ENCODE data around the gene MVB12B.
"Not testable (repeated sequence)": the region's sequence is repeated elsewhere in the genome, so short reads cannot be mapped to it uniquely, and the experiment has no call there.

Gene MVB12B

DNA sequence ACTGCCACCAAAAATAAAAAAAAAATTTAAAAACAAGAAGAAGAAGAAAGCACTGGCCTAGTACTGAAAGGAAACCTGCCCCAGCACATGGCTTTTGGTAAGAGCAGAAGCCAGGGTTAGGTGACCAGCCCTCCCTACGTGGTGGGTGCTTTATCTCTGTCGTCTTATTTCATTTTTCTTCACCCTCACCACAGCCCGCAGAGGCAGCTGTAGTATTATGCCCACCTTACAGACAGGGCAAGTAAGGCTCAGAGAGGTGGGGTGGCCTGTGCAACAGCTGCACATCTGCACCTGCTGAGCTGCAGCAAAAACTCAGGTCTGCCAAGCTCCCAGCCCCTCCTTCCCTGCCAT is 146.3 kb downstream of the MVB12B start:
- H3K27ac ChIP-seq = no peak overlapping the region
- TF ChIP-seq, protein P1, sequence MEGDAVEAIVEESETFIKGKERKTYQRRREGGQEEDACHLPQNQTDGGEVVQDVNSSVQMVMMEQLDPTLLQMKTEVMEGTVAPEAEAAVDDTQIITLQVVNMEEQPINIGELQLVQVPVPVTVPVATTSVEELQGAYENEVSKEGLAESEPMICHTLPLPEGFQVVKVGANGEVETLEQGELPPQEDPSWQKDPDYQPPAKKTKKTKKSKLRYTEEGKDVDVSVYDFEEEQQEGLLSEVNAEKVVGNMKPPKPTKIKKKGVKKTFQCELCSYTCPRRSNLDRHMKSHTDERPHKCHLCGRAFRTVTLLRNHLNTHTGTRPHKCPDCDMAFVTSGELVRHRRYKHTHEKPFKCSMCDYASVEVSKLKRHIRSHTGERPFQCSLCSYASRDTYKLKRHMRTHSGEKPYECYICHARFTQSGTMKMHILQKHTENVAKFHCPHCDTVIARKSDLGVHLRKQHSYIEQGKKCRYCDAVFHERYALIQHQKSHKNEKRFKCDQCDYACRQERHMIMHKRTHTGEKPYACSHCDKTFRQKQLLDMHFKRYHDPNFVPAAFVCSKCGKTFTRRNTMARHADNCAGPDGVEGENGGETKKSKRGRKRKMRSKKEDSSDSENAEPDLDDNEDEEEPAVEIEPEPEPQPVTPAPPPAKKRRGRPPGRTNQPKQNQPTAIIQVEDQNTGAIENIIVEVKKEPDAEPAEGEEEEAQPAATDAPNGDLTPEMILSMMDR (conservative IDR thresholded peaks at IDR 0.05) = no peak

DNA sequence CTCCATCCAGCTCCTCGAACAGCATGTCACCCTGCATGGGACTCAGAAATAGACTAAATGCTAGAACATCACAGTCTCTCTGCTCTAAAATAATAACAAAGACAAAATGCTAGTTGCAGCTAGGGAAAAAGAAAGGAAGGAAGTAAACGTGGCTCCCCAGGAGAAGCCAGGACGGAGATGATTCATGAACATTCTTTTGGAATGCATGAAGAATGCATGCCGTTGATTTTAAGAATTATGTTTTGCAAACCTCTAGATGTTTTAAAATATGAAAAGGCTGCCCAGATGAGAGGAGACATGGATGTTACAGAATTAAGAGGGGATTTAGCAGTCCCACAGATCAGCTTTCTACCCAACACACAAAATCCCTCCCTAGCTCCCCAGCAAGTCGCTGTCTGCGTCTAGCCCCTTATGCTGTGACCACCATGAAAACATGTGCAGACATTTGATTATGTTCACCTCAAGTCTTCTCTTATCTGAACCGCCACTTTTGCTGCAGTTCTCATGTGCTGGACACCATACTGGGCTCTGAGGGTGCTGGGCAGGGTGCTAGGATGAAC is 147.7 kb downstream of the MVB12B start:
- TF ChIP-seq, protein P1 (conservative IDR thresholded peaks at IDR 0.05) = no peak
- no peak overlapping the region for H3K27ac ChIP-seq

DNA sequence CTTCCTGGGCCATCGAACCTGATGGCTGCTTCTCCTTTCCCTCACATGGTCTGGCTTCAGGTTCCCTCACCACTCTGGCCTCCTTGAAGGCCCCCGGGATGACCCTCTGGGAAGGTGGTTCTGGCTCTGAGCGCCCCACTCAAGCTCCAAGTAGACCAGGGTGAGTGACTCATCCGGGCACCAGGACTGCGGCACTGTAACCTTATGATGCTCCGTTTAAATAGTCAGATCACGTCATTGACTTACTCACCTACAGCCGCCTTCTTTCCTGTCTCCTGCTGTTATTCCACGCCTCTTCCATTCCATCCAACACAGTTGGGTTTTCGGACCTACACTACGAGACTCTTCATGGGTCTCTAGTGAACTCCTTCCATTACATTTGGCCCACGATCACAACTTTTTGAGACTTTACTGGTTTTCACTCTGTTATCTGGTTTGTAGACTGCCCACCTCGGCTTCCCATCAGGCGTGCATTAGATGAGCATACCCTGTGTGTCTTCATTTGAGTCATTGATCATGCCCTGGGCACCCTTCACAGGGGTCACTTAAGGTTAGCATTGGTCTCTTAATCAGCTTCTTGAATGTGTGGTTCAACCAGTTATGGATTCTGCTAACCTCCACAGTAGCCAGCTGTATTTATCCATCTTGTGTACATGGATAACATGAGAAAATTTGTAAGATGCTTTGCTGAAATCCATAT is 148.3 kb downstream of the MVB12B start:
- H3K27ac ChIP-seq = no peak overlapping the region
- TF ChIP-seq, protein P1 (conservative IDR thresholded peaks at IDR 0.05) = no peak

DNA sequence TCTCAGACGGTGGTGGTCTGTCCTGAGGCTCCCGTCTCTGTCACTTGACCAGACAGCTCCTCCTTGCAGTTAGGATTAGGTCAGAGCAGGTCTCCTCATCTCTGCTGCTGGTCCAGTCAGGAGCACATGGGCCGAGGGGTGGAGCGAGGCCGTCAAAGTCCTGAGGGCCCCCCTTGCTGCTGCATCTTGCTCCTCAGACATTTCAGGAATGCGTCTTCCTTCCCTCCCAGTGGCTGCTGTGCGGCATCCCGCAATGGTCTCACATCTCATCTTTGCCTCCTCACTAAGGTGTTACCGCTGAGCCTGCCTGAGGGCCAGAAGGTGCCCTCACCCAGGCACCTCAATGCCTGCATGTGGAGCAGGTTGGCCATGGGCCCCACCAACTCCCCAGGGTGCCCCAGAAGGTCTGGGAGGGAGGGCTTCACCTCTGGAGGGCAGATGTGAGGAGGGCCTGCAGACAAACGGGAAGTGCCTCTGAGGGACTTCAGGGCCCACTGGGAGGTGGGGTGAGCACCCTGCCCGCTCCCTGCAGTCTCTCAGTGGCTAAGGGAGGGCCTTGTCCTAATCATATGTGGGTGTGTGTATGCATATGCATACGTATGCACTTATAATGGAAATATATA is 149.4 kb downstream of the MVB12B start:
- TF ChIP-seq, protein P1 (conservative IDR thresholded peaks at IDR 0.05) = no peak
- H3K27ac ChIP-seq = no peak overlapping the region

DNA sequence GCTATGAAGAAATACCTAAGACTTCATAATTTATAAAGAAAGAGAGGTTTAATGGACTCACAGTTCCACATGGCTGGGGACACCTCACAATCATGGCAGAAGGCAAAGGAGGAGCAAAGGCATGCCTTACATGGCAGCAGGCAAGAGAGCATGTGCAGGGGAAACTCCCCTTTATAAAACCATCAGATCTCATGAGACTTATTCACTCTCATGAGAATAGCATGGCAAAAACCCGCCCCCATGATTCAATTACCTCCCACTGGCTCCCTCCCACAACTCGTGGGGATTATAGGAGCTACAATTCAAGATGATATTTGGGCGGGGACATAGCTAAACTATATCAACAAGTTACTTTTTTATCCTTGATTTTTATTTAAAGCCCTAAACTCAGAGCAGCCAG is 150.8 kb downstream of the MVB12B start:
- not testable (repeated sequence) for H3K27ac ChIP-seq

DNA sequence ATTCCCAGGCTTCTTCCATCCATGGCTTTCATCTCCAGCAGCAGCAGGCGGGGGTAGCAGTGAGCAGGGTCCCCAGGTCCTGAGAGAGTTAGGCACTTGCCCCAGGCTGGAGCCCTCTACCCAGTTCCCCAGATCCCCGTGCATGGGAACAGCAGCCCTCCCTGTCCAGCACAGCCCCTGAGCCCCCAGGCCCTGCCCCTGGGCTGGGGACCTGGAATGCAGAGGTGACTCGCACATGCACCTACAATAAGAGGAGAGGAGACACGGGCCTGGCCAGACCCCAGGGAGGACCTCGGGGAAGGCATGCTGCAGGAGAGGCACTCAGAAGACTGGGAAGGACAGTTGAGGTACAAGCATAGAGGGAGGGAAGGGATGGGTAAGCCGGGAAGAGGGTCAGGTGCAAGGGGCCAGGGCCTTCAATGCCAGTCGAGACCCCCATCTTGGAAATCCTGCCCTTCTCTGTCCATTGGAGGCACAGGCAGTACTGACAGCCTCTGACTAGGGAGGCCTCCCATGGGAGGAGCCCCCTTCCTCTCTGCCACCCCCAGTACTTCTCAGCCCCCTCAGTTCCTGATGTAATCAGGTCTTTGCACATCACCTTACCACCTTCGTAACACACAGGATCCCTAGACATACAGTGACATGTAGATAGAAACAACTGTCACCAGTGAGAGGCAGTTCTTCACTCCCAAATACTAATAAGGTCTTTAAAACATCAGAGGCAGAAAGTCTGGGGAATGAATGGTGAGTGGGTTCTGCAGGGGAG is 151.8 kb downstream of the MVB12B start:
- H3K27ac ChIP-seq = no peak overlapping the region
- TF ChIP-seq, protein P1 (conservative IDR thresholded peaks at IDR 0.05) = no peak

DNA sequence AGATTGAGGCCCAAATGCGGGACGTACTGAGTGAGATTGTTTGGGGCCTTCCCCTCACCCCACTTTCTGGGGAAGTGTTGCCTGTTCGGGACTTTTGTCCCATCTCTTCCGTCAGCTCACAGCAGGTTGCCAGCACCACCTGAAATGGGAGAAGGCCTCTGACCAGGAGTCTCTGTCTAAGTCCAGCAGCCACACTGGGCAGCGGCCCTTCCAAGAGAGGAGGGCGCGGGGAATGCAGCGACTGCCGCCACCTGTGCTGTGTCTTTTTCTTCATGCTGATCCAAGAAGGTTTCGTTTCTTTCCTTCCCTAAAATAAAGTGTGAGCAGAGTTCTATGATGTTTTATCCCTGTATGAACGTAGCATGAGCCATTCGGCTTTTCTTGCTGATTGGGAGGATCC is 152.9 kb downstream of the MVB12B start:
- no peak overlapping the region for H3K27ac ChIP-seq
- TF ChIP-seq, protein P1 (conservative IDR thresholded peaks at IDR 0.05) = no peak
